Cardiac fibroblast (primary cell): ENCODE measurements around the gene NOTUM.

Experiments
- DNase-seq, 2 donors: peaks; one replicate each; pipeline versions ENCODE4 v3.0.0 to v3.0.0-alpha.2; 2010; ENCODE audit warnings: low read depth in 2 of 2
- H3K4me3 ChIP-seq, 2 donors: replicated peaks in 1 of 2; 1 replicate in 1 of 2; 2 replicates in 1 of 2; pipeline ENCODE4 v1.5.1; 2011; ENCODE audit warnings: low read depth in 2 of 2, low read length in 2 of 2, mild to moderate bottlenecking in 2 of 2, moderate library complexity in 1 of 2
- TF ChIP-seq, protein P1 (sequence below): IDR thresholded peaks from one replicate; pipeline ENCODE4 v1.5.1; 2011; ENCODE audit warnings: low read depth, mild to moderate bottlenecking, low read length, inconsistent platforms

Gene NOTUM

DNA sequence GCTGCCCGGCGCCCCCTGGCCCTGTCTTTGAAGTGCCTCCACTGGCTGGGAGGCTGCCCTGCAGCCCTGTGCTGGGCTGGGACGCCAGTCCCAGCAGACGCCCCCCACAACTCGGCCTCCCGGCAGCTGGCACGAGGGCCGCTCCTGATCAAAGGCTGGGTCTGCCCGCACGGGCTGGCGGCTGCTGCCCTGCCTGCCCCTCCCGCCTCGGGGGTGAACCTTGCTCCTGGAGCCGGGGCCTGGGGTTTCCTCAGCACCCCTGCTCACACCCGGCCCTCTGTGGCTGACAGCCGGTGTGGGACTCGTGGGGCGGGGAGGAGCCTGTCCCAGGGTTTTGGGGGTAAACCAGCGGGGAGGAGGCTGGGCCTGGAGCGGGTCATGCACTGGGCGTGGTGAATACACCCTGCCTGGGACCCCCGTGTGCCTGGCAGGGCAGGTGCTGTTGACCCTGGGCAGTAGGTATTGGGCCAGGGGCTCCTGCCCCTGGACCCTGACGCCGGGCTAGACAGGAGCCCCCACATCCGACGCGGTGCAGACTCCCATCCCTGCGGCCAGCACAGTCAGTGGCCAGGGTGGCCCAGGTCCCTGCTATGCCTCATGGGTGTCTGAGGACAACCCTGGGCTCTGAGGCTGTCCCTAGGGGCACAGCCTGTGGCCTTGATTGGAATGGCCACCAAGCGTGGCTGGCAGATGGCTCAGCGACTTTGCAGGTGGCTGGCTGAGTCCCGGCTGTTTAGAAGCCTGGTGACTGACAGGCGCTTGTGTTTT is 40.0 kb upstream of the NOTUM start:
- no peak overlapping the region for H3K4me3 ChIP-seq
- TF ChIP-seq, protein P1, sequence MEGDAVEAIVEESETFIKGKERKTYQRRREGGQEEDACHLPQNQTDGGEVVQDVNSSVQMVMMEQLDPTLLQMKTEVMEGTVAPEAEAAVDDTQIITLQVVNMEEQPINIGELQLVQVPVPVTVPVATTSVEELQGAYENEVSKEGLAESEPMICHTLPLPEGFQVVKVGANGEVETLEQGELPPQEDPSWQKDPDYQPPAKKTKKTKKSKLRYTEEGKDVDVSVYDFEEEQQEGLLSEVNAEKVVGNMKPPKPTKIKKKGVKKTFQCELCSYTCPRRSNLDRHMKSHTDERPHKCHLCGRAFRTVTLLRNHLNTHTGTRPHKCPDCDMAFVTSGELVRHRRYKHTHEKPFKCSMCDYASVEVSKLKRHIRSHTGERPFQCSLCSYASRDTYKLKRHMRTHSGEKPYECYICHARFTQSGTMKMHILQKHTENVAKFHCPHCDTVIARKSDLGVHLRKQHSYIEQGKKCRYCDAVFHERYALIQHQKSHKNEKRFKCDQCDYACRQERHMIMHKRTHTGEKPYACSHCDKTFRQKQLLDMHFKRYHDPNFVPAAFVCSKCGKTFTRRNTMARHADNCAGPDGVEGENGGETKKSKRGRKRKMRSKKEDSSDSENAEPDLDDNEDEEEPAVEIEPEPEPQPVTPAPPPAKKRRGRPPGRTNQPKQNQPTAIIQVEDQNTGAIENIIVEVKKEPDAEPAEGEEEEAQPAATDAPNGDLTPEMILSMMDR: no peak
- no peak for DNase-seq

DNA sequence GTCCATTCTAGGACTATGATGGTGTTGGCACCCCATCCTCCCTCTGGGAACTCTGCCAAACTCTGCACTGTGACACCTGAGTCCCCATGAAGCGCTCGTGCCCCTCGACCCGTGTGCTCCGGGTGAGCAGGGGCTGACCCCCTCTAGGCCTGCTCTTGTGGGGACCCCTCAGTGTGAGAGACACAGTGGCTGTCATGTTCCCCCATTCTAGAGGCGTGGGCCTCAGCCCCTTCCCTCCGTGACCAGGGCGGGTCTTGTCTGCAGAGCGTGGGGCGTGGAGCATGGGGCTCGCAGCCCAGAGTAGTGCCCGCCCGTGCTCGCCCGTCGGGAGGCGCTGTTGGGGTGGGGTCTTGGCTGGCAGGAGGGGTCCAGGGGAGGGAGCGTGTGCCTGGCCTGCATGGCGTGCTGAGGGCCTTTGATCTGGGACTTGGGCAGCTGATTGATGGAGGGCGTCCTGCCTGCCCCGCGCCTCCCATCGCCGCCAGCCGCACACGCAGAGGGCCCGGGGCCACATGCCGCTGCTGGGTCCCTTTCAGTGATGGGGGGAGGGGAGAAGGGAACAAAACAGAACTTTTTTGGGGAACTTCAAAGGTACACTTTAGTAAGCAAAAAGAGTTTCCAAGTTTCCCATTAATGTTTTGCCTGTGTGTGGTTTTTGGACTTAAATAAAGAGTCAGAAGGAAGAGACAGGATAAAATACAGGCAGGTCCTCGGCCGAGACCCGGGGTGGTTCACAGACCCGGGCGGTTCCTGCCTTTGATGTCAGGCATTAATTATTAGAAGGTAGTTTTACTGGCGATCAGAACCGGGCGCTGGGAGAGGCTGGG is 39.2 kb upstream of the NOTUM start:
- no peak for DNase-seq
- TF ChIP-seq, protein P1: no peak
- H3K4me3 ChIP-seq: no peak overlapping the region

DNA sequence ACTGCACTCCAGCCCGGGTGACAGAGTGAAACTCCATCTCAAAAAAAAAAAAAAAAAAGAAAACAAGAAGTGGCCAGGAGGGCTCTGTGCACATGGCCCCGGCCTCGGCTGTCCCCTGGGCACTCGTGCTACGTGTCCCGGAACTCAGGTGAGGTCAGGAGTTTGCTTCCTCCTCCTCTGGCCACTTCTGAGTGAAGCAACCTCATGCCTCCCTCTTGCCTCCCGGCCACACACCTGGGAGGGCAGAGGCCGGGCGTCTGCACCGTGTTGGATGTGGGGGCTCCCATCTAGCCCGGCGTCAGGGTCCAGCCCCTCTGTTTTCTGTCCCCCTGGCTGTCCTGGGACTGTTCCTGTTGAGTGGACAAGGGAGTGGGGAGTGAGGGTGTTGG is 38.6 kb upstream of the NOTUM start:
- H3K4me3 ChIP-seq: no peak overlapping the region
- DNase-seq: no peak
- TF ChIP-seq, protein P1: no peak

DNA sequence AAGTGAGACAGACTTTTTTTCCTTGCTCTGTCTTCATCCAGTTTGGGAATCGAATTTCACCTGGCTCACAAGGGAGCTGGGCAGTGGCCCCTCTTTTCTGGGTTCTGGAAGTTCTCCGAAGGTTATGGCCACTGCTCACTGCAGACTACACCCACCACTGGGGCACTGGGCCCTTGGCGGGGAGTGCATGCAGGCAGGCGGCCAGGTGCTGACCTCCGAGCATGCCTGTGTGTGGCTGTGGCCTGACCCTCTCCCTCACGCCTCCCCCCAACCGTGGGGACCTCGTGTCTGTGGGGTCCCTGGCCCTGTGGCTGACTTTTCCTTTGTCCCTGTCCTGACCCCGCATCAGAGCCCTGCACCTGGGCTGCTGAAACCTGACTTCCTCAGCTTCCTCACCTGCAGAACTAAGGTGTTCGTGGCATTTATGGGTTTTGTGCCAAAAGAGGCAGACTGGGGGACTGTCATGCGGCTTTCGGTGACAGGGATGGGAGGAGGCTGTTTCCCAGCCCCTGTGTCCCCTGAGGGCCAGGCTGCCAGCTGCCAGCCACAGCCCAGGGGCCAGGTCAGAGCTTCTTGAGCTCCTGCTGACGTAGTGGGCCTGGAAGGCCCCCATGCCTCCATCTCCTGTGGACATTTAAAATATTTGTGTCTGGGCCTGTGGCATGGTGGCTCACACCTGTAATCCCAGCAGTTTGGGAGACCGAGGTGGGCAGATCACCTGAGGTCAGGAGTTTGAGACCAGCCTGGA is 37.9 kb upstream of the NOTUM start:
- no peak for DNase-seq
- TF ChIP-seq, protein P1: no peak
- H3K4me3 ChIP-seq: no peak overlapping the region

DNA sequence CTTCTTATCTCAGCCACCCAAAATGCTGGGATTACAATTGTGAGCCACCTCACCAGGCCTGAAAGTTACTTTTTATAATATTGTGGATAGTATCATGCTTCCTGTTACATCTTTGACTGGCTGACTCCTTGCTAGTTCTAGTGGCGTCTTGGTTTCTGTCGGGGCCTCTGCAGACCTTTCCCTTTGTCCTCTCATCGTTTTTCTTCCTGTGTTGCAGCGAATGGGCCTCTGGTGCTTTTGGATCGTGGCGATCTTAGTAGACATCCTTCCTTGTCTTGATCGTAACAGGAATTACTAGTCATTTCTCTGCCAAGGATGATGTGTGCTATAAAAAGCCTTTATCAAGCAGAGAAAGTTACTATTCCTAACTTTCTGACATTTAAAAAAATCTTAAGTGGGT is 37.2 kb upstream of the NOTUM start:
- no peak overlapping the region for H3K4me3 ChIP-seq
- TF ChIP-seq, protein P1: no peak
- DNase-seq: no peak

DNA sequence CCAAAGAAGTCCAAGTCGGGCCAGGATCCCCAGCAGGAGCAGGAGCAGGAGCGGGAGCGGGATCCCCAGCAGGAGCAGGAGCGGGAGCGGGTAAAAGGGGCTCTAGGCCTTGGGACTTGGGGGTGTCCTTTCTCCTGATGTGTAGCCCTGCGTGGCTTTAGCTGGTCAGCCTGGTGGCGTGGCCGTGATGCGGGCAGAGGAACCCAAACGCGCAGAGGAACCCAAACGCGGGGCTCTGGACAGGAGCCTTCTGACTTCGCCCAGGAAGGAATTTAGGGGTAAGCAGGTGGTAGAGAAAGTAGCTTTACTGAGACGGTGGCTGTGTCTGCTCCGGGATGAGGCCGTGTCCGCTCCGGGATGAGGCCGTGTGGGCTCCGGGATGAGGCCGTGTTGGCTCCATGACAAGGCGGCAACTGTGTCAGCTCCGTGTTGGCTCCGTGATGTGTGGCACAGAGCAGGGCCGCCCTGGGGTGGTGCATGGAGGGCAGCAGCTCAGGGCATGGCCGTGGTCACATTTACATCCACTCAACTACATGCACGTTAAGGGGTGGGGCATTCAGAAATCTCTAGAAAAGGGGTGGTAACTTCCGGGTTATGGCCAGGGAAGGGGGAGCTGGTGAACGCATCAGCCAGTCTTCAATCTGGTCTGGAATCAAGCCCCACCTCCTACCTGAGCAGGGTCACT is 35.9 kb upstream of the NOTUM start:
- H3K4me3 ChIP-seq: no peak overlapping the region
- TF ChIP-seq, protein P1: no peak
- DNase-seq: no peak
